Adipocyte (in vitro differentiated cells): ENCODE measurements around the gene CLSTN2.

ENCODE experiments used
- DNase-seq: peaks from one replicate; pipeline ENCODE4 v3.0.0-alpha.2; 2015; ENCODE audit warnings: low read depth
- H3K27me3 ChIP-seq: replicated peaks from 2 replicates; pipeline ENCODE4 v1.7.0; 2013; ENCODE audit warnings: mild to moderate bottlenecking, low read length, moderate library complexity; ENCODE audit not compliant: control insufficient read depth, insufficient read depth
- H3K36me3 ChIP-seq: 2 replicates; pipeline ENCODE4 v1.7.0; 2013; ENCODE audit warnings: low read length, mild to moderate bottlenecking, moderate library complexity; ENCODE audit not compliant: control insufficient read depth, insufficient read depth, severe bottlenecking
- H3K4me1 ChIP-seq: 2 replicates; pipeline ENCODE4 v1.7.0; 2013; ENCODE audit warnings: mild to moderate bottlenecking, low read length, moderate library complexity; ENCODE audit not compliant: control insufficient read depth, insufficient read depth
- H3K4me3 ChIP-seq: 2 replicates; pipeline ENCODE4 v1.7.0; 2013; ENCODE audit warnings: mild to moderate bottlenecking, low read length, moderate library complexity
- H3K9ac ChIP-seq: 2 replicates; pipeline ENCODE4 v1.7.0; 2013; ENCODE audit warnings: mild to moderate bottlenecking, low read length, moderate library complexity
- H3K9me3 ChIP-seq: 2 replicates; pipeline ENCODE4 v1.7.0; 2013; ENCODE audit warnings: mild to moderate bottlenecking, low read length, moderate library complexity; ENCODE audit not compliant: control insufficient read depth

Gene CLSTN2

DNA sequence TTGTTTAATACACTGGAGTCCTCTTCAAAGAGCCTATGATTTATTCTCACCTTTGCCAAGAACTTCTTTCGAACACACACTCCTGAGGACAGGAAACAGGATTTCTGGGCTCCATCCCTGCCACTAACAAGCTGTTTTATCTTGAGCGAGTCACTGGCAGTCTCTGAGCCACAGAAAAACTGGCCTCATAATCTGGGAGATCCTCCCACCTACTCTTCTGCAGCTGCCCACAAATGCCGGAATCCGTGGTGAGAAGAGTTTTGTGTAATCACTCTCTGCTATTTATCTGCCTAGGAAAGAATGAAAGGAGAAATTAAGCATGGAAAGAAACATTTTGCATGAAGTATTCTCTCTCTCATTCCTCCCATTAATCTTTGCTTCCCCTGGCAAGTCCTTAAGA lies 570.9 kb downstream of the CLSTN2 start:
- H3K9ac ChIP-seq, result no peak overlapping the region
- no peak for DNase-seq
- H3K27me3 ChIP-seq, result peaks cover 24% of the 10 kb centered on the region
- no peak overlapping the region for H3K4me3 ChIP-seq
- H3K36me3 ChIP-seq, result no peaks in the 10 kb centered on the region
- H3K4me1 ChIP-seq, result peaks cover 30% of the 10 kb centered on the region
- H3K9me3 ChIP-seq, result peaks cover 4% of the 10 kb centered on the region

DNA sequence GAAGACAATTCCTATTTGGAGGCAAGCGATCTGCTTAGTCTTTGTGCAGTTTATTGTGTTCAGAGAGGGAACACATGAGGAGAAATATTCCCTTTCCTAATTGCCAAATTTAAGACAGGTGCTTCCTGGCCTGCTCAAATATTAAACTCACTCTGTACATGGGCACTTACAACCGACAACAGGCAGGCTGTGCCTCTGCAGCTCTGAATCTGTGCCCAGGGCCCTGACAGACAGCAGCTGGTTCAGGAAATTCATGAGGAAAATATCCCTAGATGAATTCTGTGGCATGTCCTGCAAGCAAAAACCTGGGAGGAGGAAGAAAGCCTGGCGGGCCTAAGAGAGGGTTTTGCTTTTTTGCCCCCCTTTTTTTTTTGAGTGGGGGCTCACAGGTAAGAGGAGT lies 573.6 kb downstream of the CLSTN2 start:
- Histone ChIP-seq H3K4me1 (peaks cover 17% of the 10 kb centered on the region), H3K27me3 (peaks cover 24% of the 10 kb centered on the region), H3K4me3 (no peak overlapping the region), H3K9me3 (peaks cover 22% of the 10 kb centered on the region), H3K9ac (no peak overlapping the region), H3K36me3 (no peaks in the 10 kb centered on the region)
- DNase-seq, result no peak

DNA sequence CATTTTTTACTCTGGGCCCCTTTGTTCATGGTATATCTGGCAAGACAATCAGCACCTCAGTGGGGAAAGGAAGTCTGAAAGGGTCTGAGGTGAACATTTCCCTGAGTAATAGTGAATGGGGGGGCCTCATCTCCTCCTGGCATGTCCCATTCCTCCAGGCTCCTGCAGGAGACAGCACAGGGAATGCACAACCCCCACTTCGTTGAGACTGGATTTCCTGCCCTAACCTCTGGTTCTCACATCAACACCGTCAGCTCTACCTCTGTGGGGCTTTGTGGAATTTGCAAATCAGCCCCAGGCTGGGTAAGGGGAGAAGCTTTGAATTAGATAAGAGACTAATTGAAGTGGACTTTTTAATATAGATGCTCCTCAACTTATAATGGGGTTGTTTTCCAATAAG lies 574.5 kb downstream of the CLSTN2 start:
- no peak overlapping the region for H3K9ac ChIP-seq
- peaks cover 24% of the 10 kb centered on the region for H3K27me3 ChIP-seq
- H3K9me3 ChIP-seq, result peaks cover 23% of the 10 kb centered on the region
- peaks cover 17% of the 10 kb centered on the region for H3K4me1 ChIP-seq
- no peak overlapping the region for H3K4me3 ChIP-seq
- no peak for DNase-seq
- no peaks in the 10 kb centered on the region for H3K36me3 ChIP-seq

GRCh38 chr3:140510303-140510861 lies 575.4 kb downstream of the CLSTN2 start:
- H3K4me3 ChIP-seq, result no peak overlapping the region
- DNase-seq, result no peak
- peaks cover 10% of the 10 kb centered on the region for H3K4me1 ChIP-seq
- no peaks in the 10 kb centered on the region for H3K36me3 ChIP-seq
- peaks cover 27% of the 10 kb centered on the region for H3K9me3 ChIP-seq
- H3K9ac ChIP-seq, result no peak overlapping the region
- peaks cover 24% of the 10 kb centered on the region for H3K27me3 ChIP-seq

- Histone ChIP-seq H3K27me3 (peaks cover 8% of the 10 kb centered on the region), H3K4me1 (no peaks in the 10 kb centered on the region), H3K9me3 (peaks cover 33% of the 10 kb centered on the region), H3K4me3 (no peak overlapping the region), H3K36me3 (no peaks in the 10 kb centered on the region), H3K9ac (no peak overlapping the region)
- no peak for DNase-seq
Measured at GRCh38 chr3:140521751-140522445, 586.9 kb downstream of the CLSTN2 start.

- H3K4me3 ChIP-seq, result no peak overlapping the region
- H3K36me3 ChIP-seq, result no peaks in the 10 kb centered on the region
- no peak overlapping the region for H3K9ac ChIP-seq
- H3K4me1 ChIP-seq, result no peaks in the 10 kb centered on the region
- H3K27me3 ChIP-seq, result peaks cover 8% of the 10 kb centered on the region
- H3K9me3 ChIP-seq, result peaks cover 30% of the 10 kb centered on the region
- no peak for DNase-seq
Measured at GRCh38 chr3:140522653-140523380, 587.8 kb downstream of the CLSTN2 start.

GRCh38 chr3:140523600-140523999 lies 588.6 kb downstream of the CLSTN2 start:
- Histone ChIP-seq H3K27me3 (peaks cover 8% of the 10 kb centered on the region), H3K4me3 (no peak overlapping the region), H3K9me3 (peaks cover 28% of the 10 kb centered on the region), H3K4me1 (no peaks in the 10 kb centered on the region), H3K9ac (no peak overlapping the region), H3K36me3 (no peaks in the 10 kb centered on the region)
- DNase-seq, result no peak

GRCh38 chr3:140527156-140527555 lies 592.2 kb downstream of the CLSTN2 start:
- peaks cover 8% of the 10 kb centered on the region for H3K4me1 ChIP-seq
- no peak for DNase-seq
- H3K36me3 ChIP-seq, result no peaks in the 10 kb centered on the region
- H3K9me3 ChIP-seq, result peaks cover 11% of the 10 kb centered on the region
- H3K27me3 ChIP-seq, result peaks cover 3% of the 10 kb centered on the region
- H3K9ac ChIP-seq, result no peak overlapping the region
- H3K4me3 ChIP-seq, result no peak overlapping the region

DNA sequence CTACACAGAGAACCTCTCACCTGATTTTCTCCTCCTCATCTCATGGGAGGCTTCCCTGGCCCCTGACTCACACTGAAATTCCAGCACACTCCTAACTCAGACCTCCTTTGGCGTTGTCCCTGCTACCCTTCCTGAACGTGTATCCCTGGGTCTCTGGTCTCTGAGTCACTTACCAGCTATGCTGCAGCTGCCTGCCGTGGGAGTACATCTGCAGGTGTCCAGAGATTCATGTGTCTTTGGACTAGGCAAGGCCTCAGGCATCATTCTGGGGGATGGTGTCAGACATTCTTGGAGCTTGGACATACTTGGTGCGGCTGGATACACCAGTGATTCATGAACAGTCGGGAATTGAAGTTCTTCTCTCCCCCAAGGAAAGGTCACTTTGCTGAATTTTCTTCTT lies 594.1 kb downstream of the CLSTN2 start:
- peak; percentile 20 for DNase-seq

GRCh38 chr3:140529558-140529957 lies 594.6 kb downstream of the CLSTN2 start:
- H3K4me1 ChIP-seq, result peaks cover 8% of the 10 kb centered on the region
- H3K4me3 ChIP-seq, result no peak overlapping the region
- H3K9ac ChIP-seq, result no peak overlapping the region
- DNase-seq, result no peak
- no peaks in the 10 kb centered on the region for H3K36me3 ChIP-seq
- peaks cover 10% of the 10 kb centered on the region for H3K9me3 ChIP-seq
- no peaks in the 10 kb centered on the region for H3K27me3 ChIP-seq

More for the DNA sequence above, 594.1 kb downstream of the CLSTN2 start:
- no peak overlapping the region for H3K9ac ChIP-seq
- peaks cover 8% of the 10 kb centered on the region for H3K4me1 ChIP-seq
- H3K27me3 ChIP-seq, result no peaks in the 10 kb centered on the region
- H3K4me3 ChIP-seq, result no peak overlapping the region
- H3K9me3 ChIP-seq, result peaks cover 11% of the 10 kb centered on the region
- H3K36me3 ChIP-seq, result no peaks in the 10 kb centered on the region

DNA sequence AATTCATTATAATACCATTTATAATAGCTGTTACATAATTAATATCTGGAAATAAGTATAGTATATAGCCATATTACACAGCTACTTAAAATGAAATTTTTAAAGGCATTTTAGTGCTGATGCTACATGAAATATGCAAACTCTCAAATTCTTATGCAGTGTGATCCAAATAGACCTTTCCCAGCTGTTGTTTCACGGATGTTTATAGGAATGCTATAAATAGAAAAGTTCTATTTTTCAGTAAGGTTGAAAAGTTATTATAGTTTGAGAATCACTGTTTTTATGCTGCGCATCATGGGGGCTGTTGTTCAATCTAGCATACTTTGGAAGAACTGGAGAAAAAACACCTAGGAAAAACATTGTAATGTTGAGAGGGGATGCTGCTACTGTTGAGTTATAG lies 595.1 kb downstream of the CLSTN2 start:
- H3K4me1 ChIP-seq, result peaks cover 8% of the 10 kb centered on the region
- no peak overlapping the region for H3K4me3 ChIP-seq
- peaks cover 10% of the 10 kb centered on the region for H3K9me3 ChIP-seq
- DNase-seq, result no peak
- no peaks in the 10 kb centered on the region for H3K27me3 ChIP-seq
- H3K36me3 ChIP-seq, result no peaks in the 10 kb centered on the region
- H3K9ac ChIP-seq, result no peak overlapping the region
